Mesenchymal stem cell (in vitro differentiated cells and primary cell): ENCODE measurements around the gene UBAP2.

ENCODE experiments used
- DNase-seq: peaks from one replicate; pipeline ENCODE4 v3.0.0-alpha.2; 2013
- H2AFZ ChIP-seq: one replicate; pipeline ENCODE4 v1.6.1; 2013; ENCODE audit warnings: low read depth, mild to moderate bottlenecking, control low read depth, inconsistent platforms, low read length, moderate library complexity
- H2AK5ac ChIP-seq: 2 replicates; pipeline ENCODE4 v1.6.1; 2013; ENCODE audit warnings: low read length, moderate library complexity, mild to moderate bottlenecking, inconsistent platforms; ENCODE audit not compliant: severe bottlenecking
- H2BK120ac ChIP-seq: one replicate; pipeline ENCODE4 v1.6.1; 2013; ENCODE audit warnings: low read depth, mild to moderate bottlenecking, inconsistent platforms, low read length, moderate library complexity
- H2BK12ac ChIP-seq, 2 experiments: one replicate each; pipeline ENCODE4 v1.6.1; 2013; ENCODE audit warnings: inconsistent platforms in 2 of 2, low read length in 2 of 2, mild to moderate bottlenecking in 2 of 2, moderate library complexity in 2 of 2, control low read depth in 1 of 2
- H2BK15ac ChIP-seq: one replicate; pipeline ENCODE4 v1.6.1; 2013; ENCODE audit warnings: mild to moderate bottlenecking, low read depth, inconsistent platforms; ENCODE audit not compliant: poor library complexity, severe bottlenecking
- H2BK5ac ChIP-seq: 2 replicates; pipeline ENCODE4 v1.6.1; 2013; ENCODE audit warnings: low read depth, mild to moderate bottlenecking, low read length, control low read depth, inconsistent platforms; ENCODE audit not compliant: poor library complexity, severe bottlenecking
- H3K14ac ChIP-seq, 2 experiments: one replicate each; pipeline ENCODE4 v1.6.1; 2013; ENCODE audit warnings: inconsistent platforms in 2 of 2, low read length in 2 of 2, control low read depth in 1 of 2, mild to moderate bottlenecking in 1 of 2, moderate library complexity in 1 of 2
- H3K18ac ChIP-seq, 2 experiments: one replicate each; pipeline ENCODE4 v1.6.1; 2013; ENCODE audit warnings: inconsistent platforms in 2 of 2, low read length in 2 of 2, control low read depth in 1 of 2, low read depth in 1 of 2, mild to moderate bottlenecking in 1 of 2
- H3K23ac ChIP-seq, 2 experiments: one replicate each; pipeline ENCODE4 v1.6.1; 2013; ENCODE audit warnings: inconsistent platforms in 2 of 2, low read length in 2 of 2, mild to moderate bottlenecking in 2 of 2, moderate library complexity in 2 of 2, control low read depth in 1 of 2
- H3K27ac ChIP-seq: 2 replicates; pipeline ENCODE4 v1.5.1; 2013; ENCODE audit warnings: mild to moderate bottlenecking, moderate library complexity, low read length, control low read depth, inconsistent platforms; ENCODE audit not compliant: poor library complexity, severe bottlenecking
- H3K27me3 ChIP-seq, 2 experiments: 2 replicates each; pipeline versions ENCODE4 v1.6.1 to v1.7.0; 2013; ENCODE audit warnings: low read length in 2 of 2, mild to moderate bottlenecking in 2 of 2, moderate library complexity in 2 of 2, control low read depth in 1 of 2, inconsistent platforms in 1 of 2; ENCODE audit not compliant: control insufficient read depth in 1 of 2, insufficient read depth in 1 of 2
- H3K36me3 ChIP-seq, 2 experiments: 2 replicates each; pipeline versions ENCODE4 v1.6.1 to v1.7.0; 2013; ENCODE audit warnings: low read length in 2 of 2, control low read depth in 1 of 2, inconsistent platforms in 1 of 2, low read depth in 1 of 2, mild to moderate bottlenecking in 1 of 2; ENCODE audit not compliant: insufficient read depth in 2 of 2, control insufficient read depth in 1 of 2
- H3K4ac ChIP-seq, 2 experiments: one replicate each; pipeline ENCODE4 v1.6.1; 2013; ENCODE audit warnings: inconsistent platforms in 2 of 2, low read length in 2 of 2, mild to moderate bottlenecking in 2 of 2, moderate library complexity in 2 of 2, control low read depth in 1 of 2, low read depth in 1 of 2
- H3K4me1 ChIP-seq: 2 replicates; pipeline ENCODE4 v1.6.1; 2013; ENCODE audit warnings: low read depth, low read length, control low read depth; ENCODE audit not compliant: control insufficient read depth, insufficient read depth
- H3K4me2 ChIP-seq: 2 replicates; pipeline ENCODE4 v1.6.1; 2013; ENCODE audit warnings: low read length, mild to moderate bottlenecking, inconsistent platforms; ENCODE audit not compliant: poor library complexity, severe bottlenecking
- H3K4me3 ChIP-seq, 2 experiments: 2 replicates each; pipeline versions ENCODE4 v1.5.1 to v1.7.0; 2013; ENCODE audit warnings: low read length in 2 of 2, mild to moderate bottlenecking in 2 of 2, control low read depth in 1 of 2, low read depth in 1 of 2; ENCODE audit not compliant: insufficient read depth in 1 of 2
- H3K79me1 ChIP-seq: replicated peaks from 2 replicates; pipeline ENCODE4 v1.6.1; 2013; ENCODE audit warnings: mild to moderate bottlenecking, control low read depth, low read length, inconsistent platforms; ENCODE audit not compliant: poor library complexity, severe bottlenecking
- H3K9ac ChIP-seq: 2 replicates; pipeline ENCODE4 v1.7.0; 2013; ENCODE audit warnings: mild to moderate bottlenecking, low read length, moderate library complexity
- H3K9me3 ChIP-seq: 2 replicates; pipeline ENCODE4 v1.7.0; 2013; ENCODE audit warnings: mild to moderate bottlenecking, low read length; ENCODE audit not compliant: control insufficient read depth
- H4K8ac ChIP-seq: one replicate; pipeline ENCODE4 v1.6.1; 2013; ENCODE audit warnings: inconsistent platforms, mild to moderate bottlenecking, low read length, moderate library complexity
- H4K91ac ChIP-seq: one replicate; pipeline ENCODE4 v1.6.1; 2013; ENCODE audit warnings: mild to moderate bottlenecking, low read length, inconsistent platforms
- WGBS: methylation state at CpG from one replicate; pipeline ENCODE4 v1.1.7; 2013; ENCODE audit warnings: mixed read lengths; 5-methylcytosine and 5-hydroxymethylcytosine counted together

The UBAP2 gene

GRCh38 chr9:33907347-33907746 lies 141.3 kb downstream of the UBAP2 start:
- H3K79me1 ChIP-seq, result peaks cover 18% of the 10 kb centered on the region
- DNase-seq, result no peak
- no peak overlapping the region for H2AFZ ChIP-seq
- H3K4me3 ChIP-seq, result no peak overlapping the region
- H3K36me3 ChIP-seq, result peaks cover 0 to 48% of the 10 kb centered on the region in 2 experiments
- no peak overlapping the region for H2AK5ac ChIP-seq
- H3K9ac ChIP-seq, result no peak overlapping the region
- H3K9me3 ChIP-seq, result no peaks in the 10 kb centered on the region
- no peak overlapping the region for H4K8ac ChIP-seq
- H3K18ac ChIP-seq, result no peak overlapping the region
- H4K91ac ChIP-seq, result no peak overlapping the region
- H3K23ac ChIP-seq, result no peak overlapping the region
- H3K27ac ChIP-seq, result no peak overlapping the region
- no peak overlapping the region for H2BK120ac ChIP-seq
- H2BK15ac ChIP-seq, result no peak overlapping the region
- H2BK5ac ChIP-seq, result no peak overlapping the region
- H3K14ac ChIP-seq, result no peak overlapping the region
- no peaks in the 10 kb centered on the region for H3K27me3 ChIP-seq
- H2BK12ac ChIP-seq, result no peak overlapping the region
- no peak overlapping the region for H3K4me2 ChIP-seq
- no peak overlapping the region for H3K4ac ChIP-seq
- 98% methylated on average over 2 of the region's 4 CpGs for WGBS
- peaks cover 2% of the 10 kb centered on the region for H3K4me1 ChIP-seq

- 87% methylated on average over 2 of the region's 2 CpGs for WGBS
- H3K4ac ChIP-seq, result no peak overlapping the region
These were observed 141.9 kb downstream of the UBAP2 start for GRCh38 chr9:33906769-33907168.

GRCh38 chr9:33905137-33905536 lies 143.6 kb downstream of the UBAP2 start:
- Histone ChIP-seq H3K18ac (no peak overlapping the region), H2AFZ (no peak overlapping the region), H4K8ac (no peak overlapping the region), H3K27ac (no peak overlapping the region), H3K4me1 (peaks cover 2% of the 10 kb centered on the region), H3K36me3 (peaks cover 8 to 61% of the 10 kb centered on the region in 2 experiments), H3K4me3 (no peak overlapping the region), H3K14ac (no peak overlapping the region), H3K9ac (no peak overlapping the region), H3K27me3 (no peaks in the 10 kb centered on the region), H3K79me1 (peaks cover 21% of the 10 kb centered on the region), H3K4me2 (no peak overlapping the region), H2BK5ac (no peak overlapping the region), H2AK5ac (no peak overlapping the region), H4K91ac (no peak overlapping the region), H3K9me3 (no peaks in the 10 kb centered on the region), H2BK15ac (no peak overlapping the region), H2BK120ac (no peak overlapping the region), H3K23ac (no peak overlapping the region), H2BK12ac (no peak overlapping the region), H3K4ac (no peak overlapping the region)
- WGBS, result no CpG with 5 or more reads among the region's 1 CpG
- no peak for DNase-seq

More at GRCh38 chr9:33906769-33907168, 141.9 kb downstream of the UBAP2 start:
- no peak overlapping the region for H2AK5ac ChIP-seq
- no peak overlapping the region for H3K23ac ChIP-seq
- H3K36me3 ChIP-seq, result peaks cover 4 to 49% of the 10 kb centered on the region in 2 experiments
- no peaks in the 10 kb centered on the region for H3K9me3 ChIP-seq
- no peak overlapping the region for H2BK12ac ChIP-seq
- H4K91ac ChIP-seq, result no peak overlapping the region
- no peak overlapping the region for H2BK5ac ChIP-seq
- no peak overlapping the region for H3K4me3 ChIP-seq
- H3K18ac ChIP-seq, result no peak overlapping the region
- peaks cover 2% of the 10 kb centered on the region for H3K4me1 ChIP-seq
- no peak overlapping the region for H2AFZ ChIP-seq
- H3K79me1 ChIP-seq, result peaks cover 21% of the 10 kb centered on the region
- H3K4me2 ChIP-seq, result no peak overlapping the region
- H2BK15ac ChIP-seq, result no peak overlapping the region
- no peak overlapping the region for H3K9ac ChIP-seq
- H3K14ac ChIP-seq, result no peak overlapping the region
- no peaks in the 10 kb centered on the region for H3K27me3 ChIP-seq
- no peak for DNase-seq
- H4K8ac ChIP-seq, result peak overlapping the region; percentile 30
- H3K27ac ChIP-seq, result no peak overlapping the region
- H2BK120ac ChIP-seq, result no peak overlapping the region

GRCh38 chr9:33903157-33903780 lies 145.4 kb downstream of the UBAP2 start:
- no peaks in the 10 kb centered on the region for H3K27me3 ChIP-seq
- H2BK120ac ChIP-seq, result no peak overlapping the region
- no peak overlapping the region for H3K23ac ChIP-seq
- no peak overlapping the region for H4K91ac ChIP-seq
- H3K9me3 ChIP-seq, result no peaks in the 10 kb centered on the region
- WGBS, result 100% methylated on average over 2 of the region's 4 CpGs
- H2BK5ac ChIP-seq, result no peak overlapping the region
- no peak overlapping the region for H3K18ac ChIP-seq
- no peak overlapping the region for H3K27ac ChIP-seq
- no peak overlapping the region for H2AK5ac ChIP-seq
- H3K9ac ChIP-seq, result no peak overlapping the region
- no peak overlapping the region for H3K4me2 ChIP-seq
- H2BK15ac ChIP-seq, result no peak overlapping the region
- no peak overlapping the region for H3K4ac ChIP-seq
- H2BK12ac ChIP-seq, result no peak overlapping the region
- no peak for DNase-seq
- no peak overlapping the region for H4K8ac ChIP-seq
- H3K36me3 ChIP-seq, result peaks cover 8 to 69% of the 10 kb centered on the region in 2 experiments
- peaks cover 21% of the 10 kb centered on the region for H3K79me1 ChIP-seq
- peaks cover 2% of the 10 kb centered on the region for H3K4me1 ChIP-seq
- H2AFZ ChIP-seq, result no peak overlapping the region
- no peak overlapping the region for H3K4me3 ChIP-seq
- no peak overlapping the region for H3K14ac ChIP-seq
